Vagina (tissue), 2 donors: Measurements from ENCODE around the gene MOB4.

Experiments used
- CTCF ChIP-seq, 3 experiments: fragments of 450-650 bp in 2 of 3; fragments of 200-600 bp in 1 of 3; sonication (generic) in 1 of 3; IDR thresholded peaks; one replicate each; pipeline ENCODE4 v1.5.1; 2017 to 2019; ENCODE audit warnings: antibody characterized with exemption in 3 of 3, mild to moderate bottlenecking in 2 of 3, moderate library complexity in 2 of 3
- POLR2AphosphoS5 ChIP-seq, 2 donors: sonication (generic); formaldehyde crosslinking; IDR thresholded peaks; one replicate each; pipeline ENCODE4 v1.9.0; 2017; ENCODE audit warnings: antibody characterized with exemption in 2 of 2, mild to moderate bottlenecking in 2 of 2, low read depth in 1 of 2; ENCODE audit not compliant: insufficient read depth in 1 of 2

- no peak for TF ChIP-seq CTCF (IDR thresholded peaks at IDR 0.05)
- TF ChIP-seq POLR2AphosphoS5 (IDR thresholded peaks at IDR 0.05; ENCODE audit: insufficient read depth in 1 of 2, low read depth in 1 of 2), result no peak
Observed at GRCh38 chr2:197472166-197472565, 43.7 kb upstream of the MOB4 start.
